Measurements from ENCODE around the gene NFKB1.
A peak's percentile ranks its signal among the peaks of the same experiment; 100 is the strongest.

The NFKB1 gene, protein sequence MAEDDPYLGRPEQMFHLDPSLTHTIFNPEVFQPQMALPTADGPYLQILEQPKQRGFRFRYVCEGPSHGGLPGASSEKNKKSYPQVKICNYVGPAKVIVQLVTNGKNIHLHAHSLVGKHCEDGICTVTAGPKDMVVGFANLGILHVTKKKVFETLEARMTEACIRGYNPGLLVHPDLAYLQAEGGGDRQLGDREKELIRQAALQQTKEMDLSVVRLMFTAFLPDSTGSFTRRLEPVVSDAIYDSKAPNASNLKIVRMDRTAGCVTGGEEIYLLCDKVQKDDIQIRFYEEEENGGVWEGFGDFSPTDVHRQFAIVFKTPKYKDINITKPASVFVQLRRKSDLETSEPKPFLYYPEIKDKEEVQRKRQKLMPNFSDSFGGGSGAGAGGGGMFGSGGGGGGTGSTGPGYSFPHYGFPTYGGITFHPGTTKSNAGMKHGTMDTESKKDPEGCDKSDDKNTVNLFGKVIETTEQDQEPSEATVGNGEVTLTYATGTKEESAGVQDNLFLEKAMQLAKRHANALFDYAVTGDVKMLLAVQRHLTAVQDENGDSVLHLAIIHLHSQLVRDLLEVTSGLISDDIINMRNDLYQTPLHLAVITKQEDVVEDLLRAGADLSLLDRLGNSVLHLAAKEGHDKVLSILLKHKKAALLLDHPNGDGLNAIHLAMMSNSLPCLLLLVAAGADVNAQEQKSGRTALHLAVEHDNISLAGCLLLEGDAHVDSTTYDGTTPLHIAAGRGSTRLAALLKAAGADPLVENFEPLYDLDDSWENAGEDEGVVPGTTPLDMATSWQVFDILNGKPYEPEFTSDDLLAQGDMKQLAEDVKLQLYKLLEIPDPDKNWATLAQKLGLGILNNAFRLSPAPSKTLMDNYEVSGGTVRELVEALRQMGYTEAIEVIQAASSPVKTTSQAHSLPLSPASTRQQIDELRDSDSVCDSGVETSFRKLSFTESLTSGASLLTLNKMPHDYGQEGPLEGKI
- 312 to 535 (median 357) reads per million in 3 donors for total RNA-seq

DNA sequence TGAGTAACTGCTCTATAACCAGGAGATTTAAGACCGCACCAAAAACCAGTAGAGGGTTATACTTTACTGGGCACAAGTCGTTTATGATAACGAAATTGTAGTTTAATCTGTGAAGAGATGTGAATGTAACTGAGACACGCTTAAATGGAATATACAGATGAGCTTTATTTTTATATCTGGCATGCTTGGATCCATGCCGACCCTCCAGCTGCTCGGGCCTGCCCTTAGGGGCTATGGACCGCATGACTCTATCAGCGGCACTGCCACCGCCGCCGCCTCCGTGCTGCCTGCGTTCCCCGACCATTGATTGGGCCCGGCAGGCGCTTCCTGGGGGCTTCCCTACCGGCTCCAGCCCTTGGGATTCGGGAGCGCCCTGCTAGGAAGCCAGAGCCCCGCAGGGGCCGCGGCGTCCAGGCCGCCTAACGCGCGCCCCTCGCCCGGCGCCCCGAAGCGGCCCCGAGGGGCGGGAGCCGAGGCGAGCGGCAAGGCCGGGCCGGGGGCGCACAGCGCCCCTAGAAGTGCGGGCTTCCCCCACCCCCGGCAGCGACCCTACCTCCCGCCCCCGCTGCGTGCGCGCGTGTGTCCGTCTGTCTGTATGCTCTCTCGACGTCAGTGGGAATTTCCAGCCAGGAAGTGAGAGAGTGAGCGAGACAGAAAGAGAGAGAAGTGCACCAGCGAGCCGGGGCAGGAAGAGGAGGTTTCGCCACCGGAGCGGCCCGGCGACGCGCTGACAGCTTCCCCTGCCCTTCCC, at the start of gene NFKB1:
NFKB1 (plus strand) TSS at position 664 of the 751 bp plus-strand sequence. CDS start 24,160 bp downstream, outside the sequence.
- peaks cover 12% of the 10 kb centered on the region for H3K4me1 ChIP-seq (ENCODE audit: control insufficient read depth, insufficient read depth, low read length, poor library complexity, severe bottlenecking)
- no peaks in the 10 kb centered on the region for H3K9me3 ChIP-seq (ENCODE audit: control insufficient read depth, low read length)
- peaks cover 8% of the 10 kb centered on the region for H3K36me3 ChIP-seq (ENCODE audit: control insufficient read depth, insufficient read depth, low read length)
- H3K4me3 ChIP-seq (ENCODE audit: insufficient read depth, low read depth, low read length, poor library complexity, severe bottlenecking) = peak within 1 kb of the TSS; percentile 97
- no peaks in the 10 kb centered on the region for H3K27me3 ChIP-seq (replicated peaks; ENCODE audit: control insufficient read depth, insufficient read depth, low read length, poor library complexity, severe bottlenecking)
- peak; percentile 80 to 85 (median 84) for DNase-seq
- H3K27ac ChIP-seq (ENCODE audit: insufficient read depth, low read length, poor library complexity, severe bottlenecking) = peak within 1 kb of the TSS; percentile 100

DNA sequence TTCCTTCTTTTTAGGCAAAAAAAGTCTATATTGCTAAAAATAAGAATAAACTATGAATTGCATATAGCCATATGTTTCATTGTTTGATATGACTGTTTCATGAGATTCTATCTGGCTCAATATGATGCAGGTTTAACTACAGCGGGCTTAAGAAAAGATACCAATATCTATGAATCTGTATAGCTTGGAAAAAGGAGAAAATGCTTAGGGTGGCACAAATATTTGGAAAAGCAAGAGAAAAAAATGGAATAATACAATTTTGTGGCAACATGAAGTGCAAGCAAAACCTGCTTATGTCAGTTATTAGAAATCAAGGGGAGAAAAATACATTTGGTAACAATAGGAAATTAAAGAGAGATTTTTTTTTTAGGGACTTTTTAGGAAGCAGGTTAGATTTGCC, 48.3 kb upstream of the NFKB1 start:
- Histone ChIP-seq H3K4me3 (ENCODE audit: insufficient read depth, low read depth, low read length, poor library complexity, severe bottlenecking) (no peak overlapping the region), H3K27me3 (replicated peaks; ENCODE audit: control insufficient read depth, insufficient read depth, low read length, poor library complexity, severe bottlenecking) (no peaks in the 10 kb centered on the region), H3K4me1 (ENCODE audit: control insufficient read depth, insufficient read depth, low read length, poor library complexity, severe bottlenecking) (no peaks in the 10 kb centered on the region), H3K9me3 (ENCODE audit: control insufficient read depth, low read length) (no peaks in the 10 kb centered on the region), H3K27ac (ENCODE audit: insufficient read depth, low read length, poor library complexity, severe bottlenecking) (no peak overlapping the region), H3K36me3 (ENCODE audit: control insufficient read depth, insufficient read depth, low read length) (no peaks in the 10 kb centered on the region)
- no peak for DNase-seq

DNA sequence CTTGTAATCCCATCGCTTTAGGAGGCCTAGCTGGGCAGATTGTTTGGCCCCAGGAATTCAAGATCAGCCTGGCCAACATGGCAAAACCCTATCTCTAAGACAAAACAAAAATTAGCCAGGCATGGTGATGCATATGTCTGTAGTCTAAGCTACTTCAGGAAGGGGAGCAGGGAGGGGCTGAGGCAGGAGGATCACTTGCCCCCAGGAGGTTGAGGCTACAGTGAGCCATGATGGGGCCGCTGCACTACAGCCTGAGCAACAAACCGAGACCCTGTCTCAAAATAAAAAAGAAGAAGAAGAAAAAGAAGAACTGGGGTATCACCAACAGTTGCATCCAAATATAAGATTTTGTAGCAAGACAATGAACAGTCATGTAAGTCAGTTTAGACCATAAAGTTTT, 47.3 kb upstream of the NFKB1 start:
- no peaks in the 10 kb centered on the region for H3K4me1 ChIP-seq (ENCODE audit: control insufficient read depth, insufficient read depth, low read length, poor library complexity, severe bottlenecking)
- no peak overlapping the region for H3K27ac ChIP-seq (ENCODE audit: insufficient read depth, low read length, poor library complexity, severe bottlenecking)
- H3K9me3 ChIP-seq (ENCODE audit: control insufficient read depth, low read length) = no peaks in the 10 kb centered on the region
- H3K27me3 ChIP-seq (replicated peaks; ENCODE audit: control insufficient read depth, insufficient read depth, low read length, poor library complexity, severe bottlenecking) = no peaks in the 10 kb centered on the region
- no peak for DNase-seq
- H3K36me3 ChIP-seq (ENCODE audit: control insufficient read depth, insufficient read depth, low read length) = no peaks in the 10 kb centered on the region
- no peak overlapping the region for H3K4me3 ChIP-seq (ENCODE audit: insufficient read depth, low read depth, low read length, poor library complexity, severe bottlenecking)

DNA sequence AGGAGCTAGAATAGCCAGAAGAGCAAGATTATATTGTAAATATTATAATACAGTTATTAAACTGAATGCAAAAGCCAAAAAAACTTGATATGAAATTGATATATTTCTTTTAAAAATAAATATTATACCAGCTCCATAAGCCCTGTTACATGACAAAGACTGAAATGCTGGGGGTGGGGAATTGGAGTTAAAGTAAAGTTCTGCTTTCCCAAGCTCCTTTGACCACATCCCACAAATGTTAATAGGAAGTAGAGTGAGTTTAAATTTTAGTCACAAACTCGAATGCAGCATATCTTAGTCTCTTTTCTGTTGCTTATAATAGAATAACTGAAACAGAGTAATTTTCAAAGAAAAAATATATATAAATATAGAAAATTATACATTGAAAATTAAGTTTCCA, 46.9 kb upstream of the NFKB1 start:
- H3K9me3 ChIP-seq (ENCODE audit: control insufficient read depth, low read length) = no peaks in the 10 kb centered on the region
- no peak for DNase-seq

DNA sequence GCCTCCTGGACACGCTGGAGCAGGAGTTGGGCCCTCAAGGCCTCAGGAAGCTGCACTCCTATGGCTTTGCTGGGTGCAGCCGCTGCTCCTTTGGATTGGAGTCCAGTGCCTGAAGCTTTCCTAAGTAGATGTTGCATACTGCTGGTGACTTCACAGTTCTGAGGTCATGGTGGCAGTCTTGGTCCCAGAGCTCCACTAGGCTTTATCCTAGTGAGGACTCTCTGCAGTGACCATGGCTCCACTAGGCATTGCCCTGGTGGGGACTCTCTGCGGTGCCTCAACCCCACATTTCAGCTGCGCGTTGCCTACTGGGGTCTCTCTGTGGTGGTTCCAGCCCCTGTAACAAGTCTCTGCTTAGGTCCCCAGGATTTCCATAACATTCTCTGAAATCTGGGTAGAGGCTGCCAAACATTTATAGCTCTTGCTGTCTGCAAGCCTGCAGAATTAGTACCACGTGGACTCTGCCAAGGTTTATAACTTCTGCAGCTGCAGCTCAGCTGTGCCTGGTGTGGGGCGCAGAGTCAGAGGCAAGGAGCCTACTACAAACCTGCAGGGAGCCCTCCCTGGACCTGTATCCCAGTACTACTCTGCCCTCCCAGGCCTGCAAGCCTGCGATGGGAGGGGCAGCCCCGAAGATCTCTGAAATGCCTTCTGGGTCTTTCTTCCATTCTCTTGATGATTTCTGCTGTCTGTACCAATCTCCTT, 46.0 kb upstream of the NFKB1 start:
- Histone ChIP-seq H3K4me3 (ENCODE audit: insufficient read depth, low read depth, low read length, poor library complexity, severe bottlenecking) (no peak overlapping the region), H3K27me3 (replicated peaks; ENCODE audit: control insufficient read depth, insufficient read depth, low read length, poor library complexity, severe bottlenecking) (no peaks in the 10 kb centered on the region), H3K4me1 (ENCODE audit: control insufficient read depth, insufficient read depth, low read length, poor library complexity, severe bottlenecking) (no peaks in the 10 kb centered on the region), H3K36me3 (ENCODE audit: control insufficient read depth, insufficient read depth, low read length) (no peaks in the 10 kb centered on the region), H3K9me3 (ENCODE audit: control insufficient read depth, low read length) (no peaks in the 10 kb centered on the region), H3K27ac (ENCODE audit: insufficient read depth, low read length, poor library complexity, severe bottlenecking) (no peak overlapping the region)
- DNase-seq = no peak

More for the DNA sequence above, 46.9 kb upstream of the NFKB1 start:
- Histone ChIP-seq H3K4me1 (ENCODE audit: control insufficient read depth, insufficient read depth, low read length, poor library complexity, severe bottlenecking) (no peaks in the 10 kb centered on the region), H3K27ac (ENCODE audit: insufficient read depth, low read length, poor library complexity, severe bottlenecking) (no peak overlapping the region), H3K4me3 (ENCODE audit: insufficient read depth, low read depth, low read length, poor library complexity, severe bottlenecking) (no peak overlapping the region), H3K27me3 (replicated peaks; ENCODE audit: control insufficient read depth, insufficient read depth, low read length, poor library complexity, severe bottlenecking) (no peaks in the 10 kb centered on the region), H3K36me3 (ENCODE audit: control insufficient read depth, insufficient read depth, low read length) (no peaks in the 10 kb centered on the region)

DNA sequence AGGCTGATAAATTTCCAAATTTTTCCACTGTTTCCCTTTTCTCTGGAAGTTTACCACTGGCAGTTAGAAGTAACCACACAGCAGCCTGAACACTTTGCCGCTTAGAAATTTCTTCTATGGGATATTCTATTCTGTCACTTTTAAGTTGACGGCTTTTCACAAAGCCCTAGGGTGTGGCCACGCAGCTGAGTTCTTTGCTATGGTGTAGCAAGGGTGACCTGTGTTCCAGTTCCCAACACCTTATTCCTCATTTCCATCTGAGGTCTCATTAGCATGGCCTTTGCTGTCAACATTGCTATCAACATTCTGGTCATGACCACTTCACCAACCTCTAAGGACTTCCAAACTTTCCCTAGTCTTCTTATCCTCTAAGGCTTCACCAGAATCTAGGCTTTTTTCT, 45.4 kb upstream of the NFKB1 start:
- no peaks in the 10 kb centered on the region for H3K36me3 ChIP-seq (ENCODE audit: control insufficient read depth, insufficient read depth, low read length)
- no peak for DNase-seq
- H3K4me1 ChIP-seq (ENCODE audit: control insufficient read depth, insufficient read depth, low read length, poor library complexity, severe bottlenecking) = no peaks in the 10 kb centered on the region
- H3K9me3 ChIP-seq (ENCODE audit: control insufficient read depth, low read length) = no peaks in the 10 kb centered on the region
- no peak overlapping the region for H3K4me3 ChIP-seq (ENCODE audit: insufficient read depth, low read depth, low read length, poor library complexity, severe bottlenecking)
- no peak overlapping the region for H3K27ac ChIP-seq (ENCODE audit: insufficient read depth, low read length, poor library complexity, severe bottlenecking)
- H3K27me3 ChIP-seq (replicated peaks; ENCODE audit: control insufficient read depth, insufficient read depth, low read length, poor library complexity, severe bottlenecking) = no peaks in the 10 kb centered on the region

DNA sequence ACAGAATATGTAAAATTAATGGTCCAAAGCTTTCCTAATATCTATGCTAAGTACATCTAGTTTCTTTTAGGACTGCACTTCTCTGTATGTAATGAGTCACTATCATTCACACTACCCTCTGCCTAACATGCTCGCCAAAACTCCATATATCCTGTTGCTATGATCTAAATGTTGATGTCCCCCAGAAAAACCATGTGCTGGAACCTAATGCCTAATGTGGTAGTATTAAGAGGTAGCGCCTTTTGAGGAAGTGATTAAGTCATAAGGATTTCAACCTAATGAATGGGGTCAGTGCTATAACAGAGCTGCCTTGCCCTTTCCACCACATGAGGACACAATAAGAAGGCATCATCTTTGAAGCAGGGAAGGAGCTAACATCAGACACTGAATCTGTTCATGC, 34.9 kb upstream of the NFKB1 start:
- no peaks in the 10 kb centered on the region for H3K27me3 ChIP-seq (replicated peaks; ENCODE audit: control insufficient read depth, insufficient read depth, low read length, poor library complexity, severe bottlenecking)
- no peaks in the 10 kb centered on the region for H3K36me3 ChIP-seq (ENCODE audit: control insufficient read depth, insufficient read depth, low read length)
- peaks cover 5% of the 10 kb centered on the region for H3K4me1 ChIP-seq (ENCODE audit: control insufficient read depth, insufficient read depth, low read length, poor library complexity, severe bottlenecking)
- H3K4me3 ChIP-seq (ENCODE audit: insufficient read depth, low read depth, low read length, poor library complexity, severe bottlenecking) = no peak overlapping the region
- no peak for DNase-seq
- H3K27ac ChIP-seq (ENCODE audit: insufficient read depth, low read length, poor library complexity, severe bottlenecking) = no peak overlapping the region
- no peaks in the 10 kb centered on the region for H3K9me3 ChIP-seq (ENCODE audit: control insufficient read depth, low read length)

DNA sequence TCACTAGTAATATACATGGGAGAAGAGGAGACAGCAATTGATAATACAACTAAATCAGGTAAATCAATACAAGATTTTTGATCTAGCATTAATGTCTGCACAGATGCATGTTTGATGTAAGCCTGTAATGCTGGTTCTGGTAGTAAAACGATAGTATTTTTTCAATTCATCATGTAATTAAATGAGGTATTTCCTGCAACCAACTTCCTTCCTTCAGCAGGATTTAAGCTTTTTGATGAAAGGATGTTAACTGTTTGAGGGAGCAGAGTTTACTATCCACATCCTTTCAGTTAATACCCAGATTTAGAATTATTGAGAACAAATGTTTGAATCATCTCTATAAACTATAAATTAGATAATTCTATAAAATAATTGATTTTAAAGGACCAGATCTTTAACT, 31.4 kb upstream of the NFKB1 start:
- Histone ChIP-seq H3K9me3 (ENCODE audit: control insufficient read depth, low read length) (no peaks in the 10 kb centered on the region), H3K27me3 (replicated peaks; ENCODE audit: control insufficient read depth, insufficient read depth, low read length, poor library complexity, severe bottlenecking) (no peaks in the 10 kb centered on the region), H3K36me3 (ENCODE audit: control insufficient read depth, insufficient read depth, low read length) (no peaks in the 10 kb centered on the region), H3K4me3 (ENCODE audit: insufficient read depth, low read depth, low read length, poor library complexity, severe bottlenecking) (no peak overlapping the region), H3K27ac (ENCODE audit: insufficient read depth, low read length, poor library complexity, severe bottlenecking) (no peak overlapping the region), H3K4me1 (ENCODE audit: control insufficient read depth, insufficient read depth, low read length, poor library complexity, severe bottlenecking) (peaks cover 5% of the 10 kb centered on the region)
- DNase-seq = no peak

DNA sequence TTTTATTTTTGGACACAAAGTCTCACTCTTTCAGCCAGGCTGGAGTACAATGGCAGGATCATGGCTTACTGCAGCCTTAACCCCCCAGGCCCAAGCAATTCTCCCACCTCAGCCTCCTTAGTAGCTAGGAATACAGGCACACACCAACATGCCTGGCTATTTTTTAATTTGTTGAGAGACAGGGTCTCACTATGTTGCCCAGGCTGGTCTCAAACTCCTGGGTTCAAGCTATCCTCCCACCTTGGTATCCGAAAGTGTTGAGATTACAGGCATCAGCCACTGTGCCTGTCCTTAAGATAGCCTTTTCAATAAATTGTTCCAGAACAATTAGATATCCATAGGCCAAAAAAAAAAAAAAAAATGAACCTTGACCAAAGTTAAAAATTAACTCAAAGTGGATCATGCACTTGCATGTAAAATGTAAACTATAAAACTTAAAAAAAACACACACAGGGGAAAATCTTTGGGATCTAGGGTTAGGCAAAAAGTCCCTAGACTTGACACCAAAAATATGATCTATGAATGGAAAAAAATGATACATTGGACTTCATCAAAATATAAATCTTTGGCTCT, 28.6 kb upstream of the NFKB1 start:
- no peak for DNase-seq
- Histone ChIP-seq H3K4me3 (ENCODE audit: insufficient read depth, low read depth, low read length, poor library complexity, severe bottlenecking) (no peak overlapping the region), H3K27me3 (replicated peaks; ENCODE audit: control insufficient read depth, insufficient read depth, low read length, poor library complexity, severe bottlenecking) (no peaks in the 10 kb centered on the region), H3K27ac (ENCODE audit: insufficient read depth, low read length, poor library complexity, severe bottlenecking) (no peak overlapping the region), H3K36me3 (ENCODE audit: control insufficient read depth, insufficient read depth, low read length) (no peaks in the 10 kb centered on the region), H3K4me1 (ENCODE audit: control insufficient read depth, insufficient read depth, low read length, poor library complexity, severe bottlenecking) (peaks cover 5% of the 10 kb centered on the region), H3K9me3 (ENCODE audit: control insufficient read depth, low read length) (peaks cover 4% of the 10 kb centered on the region)
